BE2C (cell line): ENCODE data around the gene NOTCH4.
A peak's percentile ranks its signal among the peaks of the same experiment; 100 is the strongest.

Source experiments
- DNase-seq: peaks from one replicate; pipeline ENCODE4 v3.0.0-alpha.2; 2020
- H3K27me3 ChIP-seq: fragments of 250-450 bp; sonication (Bioruptor Pico); 2 replicates; pipeline ENCODE4 v1.5.1; 2020; ENCODE audit warnings: mild to moderate bottlenecking
- H3K36me3 ChIP-seq: fragments of 250-450 bp; sonication (Bioruptor Pico); 2 replicates; pipeline ENCODE4 v1.5.1; 2020; ENCODE audit warnings: mild to moderate bottlenecking
- H3K4me1 ChIP-seq: fragments of 250-450 bp; sonication (Bioruptor Pico); 2 replicates; pipeline ENCODE4 v1.5.1; 2020
- H3K4me3 ChIP-seq: 2 replicates; pipeline ENCODE4 v1.5.1; 2011; ENCODE audit warnings: low read depth, low read length
- H3K9me3 ChIP-seq: fragments of 250-450 bp; sonication (Bioruptor Pico); 2 replicates; pipeline ENCODE4 v1.5.1; 2020
- TF ChIP-seq, protein P1 (sequence below): IDR thresholded peaks from 2 replicates; pipeline ENCODE4 v1.5.1; 2012; ENCODE audit warnings: mild to moderate bottlenecking, low read depth, low read length

The NOTCH4 gene

DNA sequence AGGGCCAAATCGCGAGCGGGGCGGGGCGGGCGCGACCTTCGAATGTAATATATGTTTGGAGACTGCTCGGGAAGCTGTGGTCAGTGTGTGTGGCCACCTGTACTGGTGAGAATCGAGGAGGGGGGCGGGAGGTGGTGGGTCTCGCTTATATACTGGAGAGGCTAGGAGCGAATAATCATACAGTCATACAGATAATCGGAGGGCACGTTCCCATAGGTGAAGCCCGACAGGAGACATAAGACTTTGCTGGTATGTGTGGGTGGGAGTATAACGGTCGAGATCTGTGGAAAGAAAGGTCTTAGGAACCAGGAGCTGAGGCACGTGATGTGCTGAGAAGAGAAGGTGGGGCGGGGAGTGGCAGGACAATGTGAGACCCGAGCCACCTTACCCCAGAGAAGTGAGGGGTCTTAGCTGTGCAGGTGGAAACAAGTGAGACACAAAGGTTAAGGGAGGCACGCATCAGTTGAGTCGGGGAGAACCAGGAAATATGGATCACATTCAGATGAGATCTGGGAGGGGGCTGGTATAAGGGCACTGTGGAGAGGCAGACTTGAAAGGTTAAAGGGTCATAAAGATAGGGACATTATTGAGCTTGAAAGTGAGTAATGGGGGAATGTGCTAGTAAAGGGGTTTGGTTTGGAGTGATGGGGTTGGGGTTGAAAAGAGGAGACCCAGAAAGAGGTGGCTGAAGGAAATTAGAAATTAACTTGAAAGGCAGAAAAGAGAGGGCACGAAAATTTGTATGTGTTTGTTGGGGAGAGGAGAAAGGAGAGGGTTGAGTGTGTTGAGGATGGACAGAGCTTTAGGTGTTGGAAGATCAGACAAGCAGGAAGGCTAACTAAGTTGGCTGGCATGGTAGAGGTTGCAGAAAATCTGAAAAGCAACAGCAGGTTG lies 45.1 kb downstream of the NOTCH4 start:
- no peak for DNase-seq
- Histone ChIP-seq H3K36me3 (no peaks in the 10 kb centered on the region), H3K9me3 (no peaks in the 10 kb centered on the region), H3K4me3 (peak overlapping the region; percentile 96), H3K27me3 (no peaks in the 10 kb centered on the region), H3K4me1 (no peaks in the 10 kb centered on the region)
- TF ChIP-seq, protein P1, sequence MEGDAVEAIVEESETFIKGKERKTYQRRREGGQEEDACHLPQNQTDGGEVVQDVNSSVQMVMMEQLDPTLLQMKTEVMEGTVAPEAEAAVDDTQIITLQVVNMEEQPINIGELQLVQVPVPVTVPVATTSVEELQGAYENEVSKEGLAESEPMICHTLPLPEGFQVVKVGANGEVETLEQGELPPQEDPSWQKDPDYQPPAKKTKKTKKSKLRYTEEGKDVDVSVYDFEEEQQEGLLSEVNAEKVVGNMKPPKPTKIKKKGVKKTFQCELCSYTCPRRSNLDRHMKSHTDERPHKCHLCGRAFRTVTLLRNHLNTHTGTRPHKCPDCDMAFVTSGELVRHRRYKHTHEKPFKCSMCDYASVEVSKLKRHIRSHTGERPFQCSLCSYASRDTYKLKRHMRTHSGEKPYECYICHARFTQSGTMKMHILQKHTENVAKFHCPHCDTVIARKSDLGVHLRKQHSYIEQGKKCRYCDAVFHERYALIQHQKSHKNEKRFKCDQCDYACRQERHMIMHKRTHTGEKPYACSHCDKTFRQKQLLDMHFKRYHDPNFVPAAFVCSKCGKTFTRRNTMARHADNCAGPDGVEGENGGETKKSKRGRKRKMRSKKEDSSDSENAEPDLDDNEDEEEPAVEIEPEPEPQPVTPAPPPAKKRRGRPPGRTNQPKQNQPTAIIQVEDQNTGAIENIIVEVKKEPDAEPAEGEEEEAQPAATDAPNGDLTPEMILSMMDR: no peak

GRCh38 chr6:32177788-32178546 lies 45.9 kb downstream of the NOTCH4 start, which contains the start of gene RNF5:
TSS of gene RNF5 (plus strand) at chr6:32178405. CDS start at chr6:32178512, 107 bp downstream.
- TF ChIP-seq, protein P1: no peak
- no peaks in the 10 kb centered on the region for H3K9me3 ChIP-seq
- no peaks in the 10 kb centered on the region for H3K36me3 ChIP-seq
- H3K4me1 ChIP-seq: no peaks in the 10 kb centered on the region
- peak; percentile 97 for DNase-seq
- peak within 1 kb of the TSS; percentile 96 for H3K4me3 ChIP-seq
- H3K27me3 ChIP-seq: no peaks in the 10 kb centered on the region

DNA sequence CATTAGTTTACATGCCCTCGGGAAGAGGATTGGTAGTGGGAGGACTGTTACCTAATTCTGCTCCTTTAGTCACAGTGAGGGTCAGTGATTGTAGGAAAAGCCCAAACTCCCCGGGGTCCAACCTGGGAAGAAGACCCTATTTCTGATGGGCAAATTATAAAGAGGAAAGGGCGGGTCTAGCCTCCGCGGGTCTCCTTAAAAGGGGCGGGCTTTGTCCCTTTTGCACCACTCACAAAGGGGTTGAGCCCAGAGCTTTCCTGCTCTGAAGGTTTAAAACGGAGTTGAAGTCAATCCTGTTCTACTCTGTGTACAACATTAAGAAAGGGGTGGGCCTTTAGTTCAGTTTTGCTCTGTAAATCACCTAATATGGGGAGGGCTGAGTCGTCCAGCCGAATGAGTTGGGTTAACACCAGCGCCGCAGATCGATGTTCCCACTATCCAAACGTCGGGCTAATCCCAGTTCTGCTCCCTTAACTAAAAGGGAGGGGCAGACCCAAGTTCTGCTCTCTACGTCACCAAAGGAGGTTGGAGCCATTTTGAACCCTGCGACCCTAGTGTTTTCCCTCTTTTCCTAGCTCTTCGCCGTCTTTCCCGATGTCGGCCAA lies 46.6 kb downstream of the NOTCH4 start:
- Histone ChIP-seq H3K9me3 (no peaks in the 10 kb centered on the region), H3K36me3 (no peaks in the 10 kb centered on the region), H3K27me3 (no peaks in the 10 kb centered on the region), H3K4me3 (peak overlapping the region; percentile 96), H3K4me1 (no peaks in the 10 kb centered on the region)
- DNase-seq: peak; percentile 69
- TF ChIP-seq, protein P1: no peak

DNA sequence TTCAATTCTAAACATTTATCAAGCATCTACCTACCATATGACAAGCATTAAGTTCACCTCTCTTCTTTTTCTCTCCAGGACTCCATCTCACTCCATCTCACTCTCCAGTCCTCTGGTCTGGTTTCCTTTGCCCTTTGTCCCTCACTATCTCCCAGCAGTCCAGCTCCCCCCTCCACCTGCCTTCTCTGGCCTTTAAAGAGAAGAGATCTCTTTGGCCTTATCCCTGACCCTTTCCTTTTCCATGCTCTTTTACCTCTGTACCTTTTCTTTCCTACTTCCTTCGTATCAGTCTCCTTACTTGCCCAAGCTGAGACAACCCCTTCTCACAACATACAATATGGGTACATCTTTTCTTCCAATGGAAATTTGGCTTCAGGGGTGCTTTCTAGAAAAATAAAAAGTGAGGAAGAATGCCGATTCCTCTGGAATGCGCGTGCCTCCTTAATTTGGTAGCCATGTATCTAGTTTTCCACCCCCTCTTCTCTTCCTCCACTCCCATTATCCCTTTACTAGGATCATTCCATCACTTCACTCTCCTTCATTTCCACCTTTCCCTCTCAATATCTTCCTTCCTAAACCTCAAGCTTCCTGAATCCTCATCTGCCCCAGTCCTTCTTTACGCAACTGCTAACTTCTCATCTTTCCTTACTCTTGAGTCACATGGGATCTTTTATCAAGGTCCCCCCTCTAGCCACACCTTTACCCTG lies 47.2 kb downstream of the NOTCH4 start:
- TF ChIP-seq, protein P1: no peak
- H3K9me3 ChIP-seq: no peaks in the 10 kb centered on the region
- no peaks in the 10 kb centered on the region for H3K36me3 ChIP-seq
- H3K27me3 ChIP-seq: no peaks in the 10 kb centered on the region
- no peaks in the 10 kb centered on the region for H3K4me1 ChIP-seq
- DNase-seq: no peak
- H3K4me3 ChIP-seq: peak overlapping the region; percentile 96

DNA sequence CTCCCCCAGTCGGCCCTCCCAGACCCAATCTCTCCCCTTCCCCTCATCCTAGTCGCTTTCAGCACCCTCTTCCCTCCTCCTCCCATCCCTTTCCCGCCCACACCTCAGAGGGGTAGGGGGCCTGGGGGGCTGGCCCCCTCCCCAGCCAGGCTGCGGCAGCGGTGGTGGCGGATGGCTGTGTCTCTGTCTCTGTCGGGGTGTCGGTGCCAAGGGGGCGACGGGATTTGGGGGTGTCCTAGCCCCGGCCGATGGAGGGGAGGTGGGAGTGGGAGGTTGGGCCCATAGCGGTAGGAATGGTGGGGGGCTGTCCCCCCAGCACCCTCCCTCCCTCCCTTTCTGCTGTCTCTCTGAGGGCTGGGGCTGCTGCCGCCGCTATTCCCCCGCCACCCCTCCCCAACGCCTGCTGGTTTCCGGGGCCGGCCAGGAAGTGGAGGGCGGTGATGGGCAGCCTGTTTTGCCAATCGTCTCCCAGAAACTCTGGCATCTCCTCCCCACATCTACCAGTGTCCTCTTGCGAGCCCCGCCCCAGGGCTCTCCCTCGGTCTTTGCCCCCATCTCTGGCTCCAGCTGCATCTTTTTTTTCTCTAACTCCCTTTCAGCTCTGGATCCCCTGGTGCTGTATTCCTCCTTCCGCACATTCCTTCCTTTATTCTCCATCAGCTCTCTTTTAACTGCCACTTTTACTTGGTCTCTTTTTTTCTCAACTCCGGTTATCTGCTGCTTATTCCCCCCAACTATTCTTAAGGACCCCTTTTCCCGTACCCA lies 48.0 kb downstream of the NOTCH4 start, which contains the start of gene AGPAT1:
Gene AGPAT1, minus strand, starts transcription at position 374 of the 765 bp plus-strand sequence. CDS start 4,588 bp downstream, outside the sequence.
- peak; percentile 97 for DNase-seq

More for the DNA sequence above, 48.0 kb downstream of the NOTCH4 start, which contains the start of gene AGPAT1:
- H3K27me3 ChIP-seq: no peaks in the 10 kb centered on the region
- peak within 1 kb of the TSS; percentile 96 for H3K4me3 ChIP-seq
- no peaks in the 10 kb centered on the region for H3K9me3 ChIP-seq
- TF ChIP-seq, protein P1: no peak
- H3K4me1 ChIP-seq: no peaks in the 10 kb centered on the region
- peaks cover 2% of the 10 kb centered on the region for H3K36me3 ChIP-seq
